ENCODE results near the gene VPS36. TPM values are rescaled to one million over a fixed set of nuclear protein-coding genes. Genes with fewer than 3 reads are reported as not detected.
A peak's percentile ranks its signal among the peaks of the same experiment; 100 is the strongest.

The VPS36 gene
- total RNA-seq, 1 experiment from 2014 or later: 40.2 TPM

DNA sequence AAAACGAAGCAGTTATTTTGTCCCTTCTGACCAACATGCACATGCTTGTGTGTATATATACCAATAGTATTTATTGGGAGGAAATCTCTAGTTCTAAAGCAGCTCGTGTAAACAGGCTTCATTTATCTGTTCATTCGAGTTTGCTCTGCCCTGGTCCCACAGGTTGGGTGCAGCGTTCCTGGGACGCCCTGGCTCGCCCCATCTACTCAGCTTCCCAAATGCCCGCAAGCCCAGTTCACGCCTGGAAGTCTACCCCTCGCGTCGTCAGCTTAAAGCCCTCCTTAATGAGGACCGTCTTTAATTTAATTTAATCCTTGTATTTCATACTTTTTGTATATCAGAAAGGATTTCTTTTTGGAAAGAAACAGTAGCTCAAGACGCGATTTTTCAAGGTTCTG lies 45.1 kb downstream of the VPS36 start:
- Mint-ChIP-seq H3K36me3 (ENCODE audit: insufficient read depth, unreplicated experiment) (peaks cover 14% of the 10 kb centered on the region), H3K4me3 (ENCODE audit: low read depth, unreplicated experiment) (peak overlapping the region; percentile 83), H3K27me3 (ENCODE audit: unreplicated experiment) (no peaks in the 10 kb centered on the region), H3K27ac (ENCODE audit: unreplicated experiment) (no peak overlapping the region), H3K4me1 (ENCODE audit: low read depth, unreplicated experiment) (no peaks in the 10 kb centered on the region), H3K9me3 (ENCODE audit: low read depth, unreplicated experiment) (no peaks in the 10 kb centered on the region)
- BruUV-seq (replicated peaks): no TSS peak
- DNase-seq: no peak
- intact Hi-C loops (cut with micrococcal nuclease; ENCODE audit: unreplicated experiment): no loop called here
- no peak for TF ChIP-seq CTCF (IDR thresholded peaks at IDR 0.05; ENCODE audit: unreplicated experiment)
- CTCF ChIA-PET: no interaction called here

- no peak overlapping the region for H3K27ac Mint-ChIP-seq (ENCODE audit: unreplicated experiment)
- no peaks in the 10 kb centered on the region for H3K9me3 Mint-ChIP-seq (ENCODE audit: low read depth, unreplicated experiment)
- no TSS peak for BruUV-seq (replicated peaks)
- CTCF ChIA-PET: interaction anchor here (0.6 kb wide), 1 partner anchor 11 kb away, joined by 3 read pairs; no protein-coding TSS in a partner anchor
- H3K36me3 Mint-ChIP-seq (ENCODE audit: insufficient read depth, unreplicated experiment): no peaks in the 10 kb centered on the region
- intact Hi-C loops (cut with micrococcal nuclease; ENCODE audit: unreplicated experiment): loop anchor here (2.0 kb wide), 1 partner anchor 51 kb away; the partner anchor contains the start of gene VPS36
- DNase-seq: no peak
- no peaks in the 10 kb centered on the region for H3K4me1 Mint-ChIP-seq (ENCODE audit: low read depth, unreplicated experiment)
- no peak overlapping the region for H3K4me3 Mint-ChIP-seq (ENCODE audit: low read depth, unreplicated experiment)
- peaks cover 17% of the 10 kb centered on the region for H3K27me3 Mint-ChIP-seq (ENCODE audit: unreplicated experiment)
- TF ChIP-seq CTCF (IDR thresholded peaks at IDR 0.05; ENCODE audit: unreplicated experiment): no peak
Observed at GRCh38 chr13:52399708-52400107, 50.7 kb downstream of the VPS36 start.

GRCh38 chr13:52399046-52399445 lies 51.4 kb downstream of the VPS36 start:
- H3K4me1 Mint-ChIP-seq (ENCODE audit: low read depth, unreplicated experiment): no peaks in the 10 kb centered on the region

GRCh38 chr13:52395704-52396103 lies 54.7 kb downstream of the VPS36 start:
- Mint-ChIP-seq H3K4me1 (ENCODE audit: low read depth, unreplicated experiment) (no peaks in the 10 kb centered on the region), H3K9me3 (ENCODE audit: low read depth, unreplicated experiment) (no peaks in the 10 kb centered on the region), H3K36me3 (ENCODE audit: insufficient read depth, unreplicated experiment) (no peaks in the 10 kb centered on the region), H3K27me3 (ENCODE audit: unreplicated experiment) (peaks cover 20% of the 10 kb centered on the region), H3K4me3 (ENCODE audit: low read depth, unreplicated experiment) (no peak overlapping the region), H3K27ac (ENCODE audit: unreplicated experiment) (no peak overlapping the region)
- intact Hi-C loops (cut with micrococcal nuclease; ENCODE audit: unreplicated experiment): no loop called here
- BruUV-seq (replicated peaks): no TSS peak
- TF ChIP-seq CTCF (IDR thresholded peaks at IDR 0.05; ENCODE audit: unreplicated experiment): no peak
- no peak for DNase-seq
- CTCF ChIA-PET: no interaction called here

More at GRCh38 chr13:52399046-52399445, 51.4 kb downstream of the VPS36 start:
- TF ChIP-seq CTCF (IDR thresholded peaks at IDR 0.05; ENCODE audit: unreplicated experiment): no peak
- Mint-ChIP-seq H3K4me3 (ENCODE audit: low read depth, unreplicated experiment) (no peak overlapping the region), H3K36me3 (ENCODE audit: insufficient read depth, unreplicated experiment) (no peaks in the 10 kb centered on the region), H3K27ac (ENCODE audit: unreplicated experiment) (no peak overlapping the region), H3K27me3 (ENCODE audit: unreplicated experiment) (peaks cover 20% of the 10 kb centered on the region), H3K9me3 (ENCODE audit: low read depth, unreplicated experiment) (no peaks in the 10 kb centered on the region)
- CTCF ChIA-PET: interaction anchor here (0.6 kb wide), 1 partner anchor 11 kb away, joined by 3 read pairs; no protein-coding TSS in a partner anchor
- intact Hi-C loops (cut with micrococcal nuclease; ENCODE audit: unreplicated experiment): loop anchor here (2.0 kb wide), 1 partner anchor 52 kb away; the partner anchor contains the start of gene VPS36
- DNase-seq: no peak
- no TSS peak for BruUV-seq (replicated peaks)

Measured in Calu3 (cell line).